Measurements from ENCODE around the gene CRB1. TPM values are rescaled to one million over a fixed set of nuclear protein-coding genes. Genes with fewer than 3 reads are reported as not detected.

The CRB1 gene
- total and polyA plus RNA-seq, 8 donors = 0.08 to 0.73 TPM; not detected in 6

DNA sequence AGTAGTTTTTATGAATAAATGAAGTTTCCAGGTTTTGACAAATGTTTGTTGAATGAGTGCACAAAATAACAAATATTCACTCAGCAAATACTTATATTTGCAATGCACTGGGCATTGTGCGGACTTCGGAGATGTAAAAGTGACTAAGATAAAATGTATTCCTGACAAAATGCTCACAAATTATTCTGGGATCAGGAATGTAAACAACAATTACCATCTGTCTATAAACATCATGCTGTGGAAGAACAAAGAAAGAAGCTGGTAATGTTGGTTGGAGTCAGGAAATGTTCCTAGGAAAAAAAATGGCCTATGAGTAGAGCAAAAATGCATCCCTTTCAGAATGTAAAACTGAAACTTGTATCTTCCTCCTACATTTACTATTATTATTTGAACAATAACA is 68.5 kb downstream of the CRB1 start:
- no peaks in the 10 kb centered on the region for H3K27me3 ChIP-seq
- no peaks in the 10 kb centered on the region for H3K36me3 ChIP-seq
- no peak for DNase-seq
- intact Hi-C loops (cut with DNase I; ENCODE audit: low total_unique reads) = no loop called here
- H3K4me3 ChIP-seq = no peak overlapping the region
- WGBS, 5 donors = 74 to 89% (median 82%) methylated on average over 2 of the region's 2 CpGs
- no peaks in the 10 kb centered on the region for H3K9me3 ChIP-seq
- H3K27ac ChIP-seq = no peak overlapping the region
- no peak for TF ChIP-seq EP300 (IDR thresholded peaks at IDR 0.05)
- TF ChIP-seq POLR2AphosphoS5 (IDR thresholded peaks at IDR 0.05) = no peak
- TF ChIP-seq POLR2A (IDR thresholded peaks at IDR 0.05) = no peak
- TF ChIP-seq, protein P1, sequence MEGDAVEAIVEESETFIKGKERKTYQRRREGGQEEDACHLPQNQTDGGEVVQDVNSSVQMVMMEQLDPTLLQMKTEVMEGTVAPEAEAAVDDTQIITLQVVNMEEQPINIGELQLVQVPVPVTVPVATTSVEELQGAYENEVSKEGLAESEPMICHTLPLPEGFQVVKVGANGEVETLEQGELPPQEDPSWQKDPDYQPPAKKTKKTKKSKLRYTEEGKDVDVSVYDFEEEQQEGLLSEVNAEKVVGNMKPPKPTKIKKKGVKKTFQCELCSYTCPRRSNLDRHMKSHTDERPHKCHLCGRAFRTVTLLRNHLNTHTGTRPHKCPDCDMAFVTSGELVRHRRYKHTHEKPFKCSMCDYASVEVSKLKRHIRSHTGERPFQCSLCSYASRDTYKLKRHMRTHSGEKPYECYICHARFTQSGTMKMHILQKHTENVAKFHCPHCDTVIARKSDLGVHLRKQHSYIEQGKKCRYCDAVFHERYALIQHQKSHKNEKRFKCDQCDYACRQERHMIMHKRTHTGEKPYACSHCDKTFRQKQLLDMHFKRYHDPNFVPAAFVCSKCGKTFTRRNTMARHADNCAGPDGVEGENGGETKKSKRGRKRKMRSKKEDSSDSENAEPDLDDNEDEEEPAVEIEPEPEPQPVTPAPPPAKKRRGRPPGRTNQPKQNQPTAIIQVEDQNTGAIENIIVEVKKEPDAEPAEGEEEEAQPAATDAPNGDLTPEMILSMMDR (IDR thresholded peaks at IDR 0.05) = no peak
- H3K4me1 ChIP-seq = no peaks in the 10 kb centered on the region

DNA sequence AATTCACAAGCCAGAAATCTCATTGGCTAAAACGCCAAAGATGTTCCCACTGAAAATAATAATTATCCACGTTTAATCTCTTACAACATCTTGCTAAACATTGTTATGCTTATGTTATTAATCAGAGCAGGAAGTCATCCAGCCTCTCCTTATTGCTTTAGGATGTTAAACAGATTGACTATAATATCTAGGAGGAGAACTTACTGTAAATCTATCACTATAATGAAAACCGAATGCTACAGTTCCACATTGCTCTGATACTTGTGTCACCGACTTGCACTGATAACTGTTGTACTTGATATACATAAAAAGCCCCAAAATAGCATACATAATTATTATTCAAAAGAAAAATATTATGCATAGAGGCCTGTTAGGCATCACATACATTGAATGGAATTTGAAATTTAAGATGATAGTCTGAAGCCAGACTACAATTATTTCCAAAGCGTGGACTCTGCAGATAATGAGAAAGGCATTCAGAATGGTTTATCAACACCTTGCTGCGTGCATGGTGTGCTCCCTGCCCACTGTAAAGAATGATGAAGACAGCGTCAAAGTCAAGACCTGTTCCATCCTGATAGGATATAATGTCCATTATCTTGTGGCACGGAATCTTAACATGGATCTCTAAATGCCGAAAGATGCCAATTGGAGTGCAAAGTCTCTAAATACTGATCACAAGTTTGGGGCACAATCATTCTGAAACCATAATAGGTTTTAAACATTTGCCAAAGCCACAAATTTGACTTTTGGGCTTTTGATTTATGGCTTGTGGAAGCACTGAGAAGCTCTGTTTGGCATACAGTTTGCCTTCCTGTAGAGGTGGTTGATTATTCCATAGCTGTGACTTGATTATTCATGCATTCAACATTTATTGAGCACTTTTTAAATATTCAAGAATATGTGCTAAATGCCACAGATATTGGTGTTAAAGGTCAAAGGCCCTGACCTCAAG is 71.3 kb downstream of the CRB1 start:
- TF ChIP-seq EP300 (IDR thresholded peaks at IDR 0.05) (no peak), POLR2AphosphoS5 (IDR thresholded peaks at IDR 0.05) (no peak)
- TF ChIP-seq, protein P1 (IDR thresholded peaks at IDR 0.05) = no peak
- Histone ChIP-seq H3K36me3 (no peaks in the 10 kb centered on the region), H3K27ac (no peak overlapping the region), H3K9me3 (no peaks in the 10 kb centered on the region), H3K4me1 (no peaks in the 10 kb centered on the region), H3K4me3 (no peak overlapping the region), H3K27me3 (no peaks in the 10 kb centered on the region)
- DNase-seq = no peak
- intact Hi-C loops (cut with DNase I; ENCODE audit: low total_unique reads) = no loop called here
- WGBS, 5 donors = 64 to 81% (median 78%) methylated on average over 9 of the region's 9 CpGs

DNA sequence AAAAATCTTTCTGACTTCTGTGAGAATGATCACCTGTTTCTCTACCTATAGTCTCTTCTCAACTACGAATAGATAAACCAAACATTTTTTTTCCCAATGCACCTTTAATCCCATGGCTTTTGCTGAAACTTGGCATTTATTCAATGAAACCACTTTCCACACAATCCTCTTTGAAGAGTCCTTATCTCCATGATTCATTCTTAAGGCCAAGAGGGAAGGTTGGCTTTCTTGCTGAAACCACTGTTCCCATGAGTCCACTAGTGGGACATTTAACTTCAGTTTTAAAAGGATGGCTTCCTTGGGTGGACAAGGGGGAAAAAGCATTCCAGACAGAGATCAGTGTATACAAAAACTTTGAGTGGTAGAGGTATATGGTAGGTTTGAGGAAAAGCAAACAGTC is 73.6 kb downstream of the CRB1 start:
- TF ChIP-seq, protein P1 (IDR thresholded peaks at IDR 0.05) = no peak
- TF ChIP-seq POLR2AphosphoS5 (IDR thresholded peaks at IDR 0.05) = no peak
- 60 to 82% (median 76%) methylated on average over 1 of the region's 1 CpG for WGBS, 5 donors
- Histone ChIP-seq H3K4me3 (no peak overlapping the region), H3K9me3 (no peaks in the 10 kb centered on the region), H3K4me1 (no peaks in the 10 kb centered on the region), H3K27me3 (no peaks in the 10 kb centered on the region), H3K36me3 (no peaks in the 10 kb centered on the region), H3K27ac (no peak overlapping the region)
- no peak for DNase-seq
- intact Hi-C loops (cut with DNase I; ENCODE audit: low total_unique reads) = no loop called here

DNA sequence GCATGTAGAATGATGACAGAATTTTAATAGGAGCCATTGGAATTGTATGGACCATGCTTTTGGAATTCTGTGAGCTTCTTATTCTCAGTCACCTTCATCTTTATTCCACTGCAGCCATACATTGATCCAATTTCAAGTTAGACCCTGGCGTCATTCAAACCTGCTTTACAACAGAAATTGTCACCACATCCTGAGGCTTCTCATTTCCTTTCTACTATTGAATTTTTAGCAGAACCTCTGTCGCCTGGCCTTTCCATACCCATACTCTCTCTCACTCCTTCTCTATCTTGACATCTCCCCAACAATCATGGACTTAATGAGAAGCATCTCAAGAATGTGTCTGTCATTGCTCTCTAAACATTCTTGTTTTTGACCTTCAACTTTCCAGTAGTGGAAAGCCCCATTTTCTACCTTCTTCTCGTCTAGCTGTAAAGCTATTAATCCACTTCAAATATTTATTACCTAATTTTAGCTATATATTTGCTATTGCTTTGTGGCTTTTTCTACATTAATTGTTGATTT is 74.1 kb downstream of the CRB1 start:
- H3K4me3 ChIP-seq = no peak overlapping the region
- DNase-seq = no peak
- TF ChIP-seq EP300 (IDR thresholded peaks at IDR 0.05) = no peak
- H3K9me3 ChIP-seq = no peaks in the 10 kb centered on the region
- no peaks in the 10 kb centered on the region for H3K36me3 ChIP-seq
- intact Hi-C loops (cut with DNase I; ENCODE audit: low total_unique reads) = no loop called here
- H3K4me1 ChIP-seq = no peaks in the 10 kb centered on the region
- no peaks in the 10 kb centered on the region for H3K27me3 ChIP-seq
- 51 to 74% (median 68%) methylated on average over 3 of the region's 3 CpGs for WGBS, 5 donors
- H3K27ac ChIP-seq = no peak overlapping the region

DNA sequence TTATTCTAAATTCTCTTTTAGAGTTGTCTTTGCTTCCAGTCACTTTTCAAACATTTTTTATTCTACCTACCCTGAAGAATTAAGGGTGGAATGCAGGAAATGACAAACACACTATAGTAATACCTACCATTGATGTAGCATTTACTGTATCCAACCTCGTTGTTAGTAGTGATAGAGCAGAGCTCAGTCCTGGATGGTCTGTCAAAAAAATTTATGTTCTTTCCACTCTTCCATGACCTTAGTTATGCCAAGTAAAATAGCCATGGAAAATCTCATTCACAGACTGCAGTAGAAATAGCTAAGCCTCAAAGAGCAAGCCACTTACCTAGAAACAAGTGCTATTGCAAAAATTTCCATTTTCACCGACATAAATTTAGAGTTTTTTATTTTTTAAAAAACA is 74.6 kb downstream of the CRB1 start:
- no peaks in the 10 kb centered on the region for H3K4me1 ChIP-seq
- no peak for TF ChIP-seq POLR2AphosphoS5 (IDR thresholded peaks at IDR 0.05)
- TF ChIP-seq POLR2A (IDR thresholded peaks at IDR 0.05) = no peak
- TF ChIP-seq, protein P1 (IDR thresholded peaks at IDR 0.05) = no peak
- TF ChIP-seq EP300 (IDR thresholded peaks at IDR 0.05) = no peak
- intact Hi-C loops (cut with DNase I; ENCODE audit: low total_unique reads) = no loop called here
- no peaks in the 10 kb centered on the region for H3K36me3 ChIP-seq
- H3K27me3 ChIP-seq = no peaks in the 10 kb centered on the region
- DNase-seq = no peak
- WGBS, 5 donors = 30 to 61% (median 35%) methylated on average over 2 of the region's 2 CpGs
- no peaks in the 10 kb centered on the region for H3K9me3 ChIP-seq
- no peak overlapping the region for H3K27ac ChIP-seq
- H3K4me3 ChIP-seq = no peak overlapping the region
